GM18502 (cell line): ENCODE data around the gene SERINC5.

Experiments used
- ATAC-seq: cut with Tn5 transposase; IDR thresholded peaks from one replicate; pipeline ENCODE4 v1.9.1; 2021; ENCODE audit warnings: mild to moderate bottlenecking; ENCODE audit not compliant: unreplicated experiment, poor library complexity

SERINC5 gene

DNA sequence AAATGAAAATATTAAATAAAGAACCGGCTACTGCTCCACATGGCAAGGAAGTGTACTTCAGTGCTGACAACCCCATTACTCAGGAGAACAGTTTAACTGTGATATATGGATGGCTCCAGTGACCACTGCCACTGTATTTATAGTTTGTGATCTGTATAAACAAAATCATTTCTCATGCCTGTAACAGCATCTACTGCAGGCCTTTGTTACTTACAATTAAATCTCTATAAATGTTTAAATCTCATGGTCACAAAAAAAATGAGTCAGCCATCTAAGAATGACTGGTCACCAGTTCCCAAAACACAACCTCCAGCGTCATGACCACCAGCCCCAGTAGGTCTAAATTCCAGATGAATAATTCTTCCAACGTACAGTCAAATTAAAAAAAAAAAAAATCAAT lies 24.6 kb downstream of the SERINC5 start:
- no peak for ATAC-seq

DNA sequence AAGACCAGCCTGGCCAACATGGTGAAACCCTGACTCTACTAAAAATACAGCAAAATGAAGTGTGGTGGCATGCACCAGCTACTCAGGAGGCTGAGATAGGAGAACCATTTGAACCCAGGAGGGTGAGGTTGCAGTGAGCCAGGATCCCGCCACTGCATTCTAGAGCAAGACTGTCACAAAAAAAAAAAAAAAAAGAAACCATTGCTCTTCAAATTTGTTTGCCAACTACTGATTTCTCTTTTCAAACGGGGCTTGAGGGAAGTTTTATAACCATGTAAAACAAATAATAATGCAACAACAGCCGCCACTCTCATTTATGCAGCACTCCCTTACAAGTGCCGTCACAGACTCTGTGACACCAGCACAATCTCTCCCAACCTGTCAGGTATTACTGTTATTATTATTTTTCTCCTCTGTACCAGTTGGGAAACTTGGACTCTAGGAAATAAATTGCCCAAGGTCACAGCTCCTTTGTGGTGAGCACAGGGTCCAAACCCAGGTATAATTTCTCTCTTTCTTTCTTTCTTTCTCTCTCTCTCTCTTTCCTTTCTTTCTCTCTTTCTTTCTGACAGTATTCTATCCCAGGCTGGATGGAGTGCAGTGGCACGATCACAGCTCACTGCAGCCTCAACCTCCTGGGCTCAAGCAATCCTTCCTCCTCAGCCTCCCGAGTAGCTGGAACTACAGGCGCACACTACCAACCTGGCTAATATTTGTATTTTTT lies 25.4 kb downstream of the SERINC5 start:
- no peak for ATAC-seq

DNA sequence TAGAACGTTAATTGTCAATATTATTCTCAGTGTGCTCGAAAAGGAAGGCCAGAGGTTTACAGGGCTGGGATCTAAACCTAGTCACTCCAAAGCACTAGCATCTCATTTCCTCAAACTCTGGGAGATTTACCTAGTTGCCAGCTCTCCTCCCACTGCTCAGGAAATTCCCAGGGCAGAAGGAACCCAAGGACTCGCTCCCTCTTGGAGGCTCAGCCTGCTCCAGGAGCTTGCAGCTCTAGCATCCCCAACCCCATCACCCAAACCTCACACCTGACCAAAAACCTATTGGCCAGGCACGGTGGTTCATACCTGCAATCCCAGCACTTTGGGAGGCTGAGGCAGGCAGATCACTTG lies 26.0 kb downstream of the SERINC5 start:
- no peak for ATAC-seq

DNA sequence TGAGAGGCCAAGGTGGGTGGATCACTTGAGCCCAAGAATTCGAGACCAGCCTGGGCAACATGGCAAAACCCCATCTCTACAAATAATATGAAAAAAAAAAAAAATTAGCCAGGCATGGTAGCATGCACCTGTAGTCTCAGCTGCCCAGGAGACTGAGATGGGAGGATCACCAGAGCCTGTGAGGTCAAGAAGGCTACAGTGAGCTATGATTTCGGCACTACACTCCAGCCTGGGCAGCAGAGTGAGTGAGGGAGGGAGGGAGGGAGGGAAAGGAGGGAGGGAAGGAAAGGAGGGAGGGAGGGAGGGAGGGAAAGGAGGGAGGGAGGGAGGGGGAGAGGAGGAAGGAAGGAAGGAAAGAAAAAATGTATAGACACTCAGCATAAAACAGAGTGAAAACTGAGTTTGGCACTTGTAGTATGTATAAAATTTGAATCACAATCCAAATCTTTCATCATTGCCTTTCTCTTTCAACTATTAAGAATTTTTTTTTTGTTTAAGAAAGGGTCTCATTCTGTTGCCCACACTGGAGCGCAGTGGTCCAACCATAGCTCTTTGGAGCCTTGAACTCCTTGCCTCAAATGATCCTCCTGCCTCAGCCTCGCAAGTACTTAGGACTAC lies 27.8 kb downstream of the SERINC5 start:
- ATAC-seq = no peak

DNA sequence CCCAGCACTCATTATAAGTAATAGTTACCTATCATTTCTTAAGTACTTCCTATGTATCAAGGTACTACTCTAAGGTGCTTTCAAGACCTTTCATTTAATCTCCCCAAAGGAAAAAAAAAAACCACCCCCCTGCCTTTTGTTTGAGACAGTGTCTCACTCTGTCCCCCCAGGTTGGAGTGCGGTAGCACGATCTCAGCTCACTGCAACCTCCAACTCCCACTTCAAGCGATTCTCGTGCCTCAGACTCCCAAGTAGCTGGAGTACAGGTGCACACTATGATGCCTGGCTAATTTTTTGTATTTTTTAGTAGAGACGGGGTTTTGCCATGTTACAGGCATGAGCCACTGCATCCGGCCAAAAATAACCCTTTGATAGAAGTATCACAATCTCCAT lies 29.9 kb downstream of the SERINC5 start:
- ATAC-seq = no peak

DNA sequence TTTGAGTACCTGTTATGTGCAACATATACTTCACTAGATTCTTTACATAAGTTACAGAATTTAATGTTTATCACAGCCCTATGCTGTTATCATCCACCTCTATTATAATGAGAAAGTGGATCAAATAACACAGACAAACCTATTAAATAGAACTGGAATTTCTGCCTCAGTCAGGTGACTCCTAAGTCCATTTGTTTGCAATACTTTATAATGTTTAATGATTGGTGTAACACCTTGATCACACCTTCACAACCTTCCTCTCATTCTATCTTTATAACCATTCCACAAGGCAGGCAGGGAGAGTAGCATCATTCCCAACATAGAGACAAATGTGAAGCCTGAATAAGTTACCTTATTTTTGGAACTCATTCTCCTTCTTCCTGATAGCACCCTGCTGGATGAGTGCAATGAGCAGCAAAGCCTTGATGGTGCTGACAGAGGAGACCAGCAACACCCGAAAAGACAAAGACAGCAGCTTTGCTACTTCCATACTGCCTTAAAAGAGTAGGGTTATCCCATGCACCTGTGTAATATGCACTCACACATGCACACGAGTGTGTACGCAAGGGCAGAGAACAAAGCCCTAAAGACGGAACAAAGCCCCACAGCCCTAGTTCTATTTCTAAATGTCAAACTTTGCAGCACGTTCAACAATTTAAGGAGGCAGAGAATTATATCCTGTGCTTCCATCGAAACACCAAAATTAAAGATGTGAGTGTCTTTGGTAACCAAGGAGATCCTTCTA lies 30.5 kb downstream of the SERINC5 start:
- no peak for ATAC-seq

DNA sequence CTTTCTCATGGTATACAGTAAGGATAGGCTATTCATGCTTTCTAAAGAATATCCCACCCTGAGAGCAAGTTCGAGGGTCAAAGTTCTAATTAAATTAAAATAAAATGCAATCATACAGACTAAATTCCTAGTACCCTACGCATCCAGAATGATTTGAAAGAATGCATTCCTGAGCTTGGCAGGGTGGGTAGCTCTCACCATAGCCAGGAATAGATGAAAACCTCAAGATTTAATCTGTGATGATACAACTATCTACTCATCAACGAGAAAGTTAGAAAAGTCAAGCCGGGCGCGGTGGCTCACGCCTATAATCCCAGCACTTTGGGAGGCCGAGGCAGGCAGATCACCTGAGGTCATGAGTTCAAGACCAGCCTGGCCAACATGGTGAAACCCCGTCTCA lies 32.3 kb downstream of the SERINC5 start:
- no peak for ATAC-seq

DNA sequence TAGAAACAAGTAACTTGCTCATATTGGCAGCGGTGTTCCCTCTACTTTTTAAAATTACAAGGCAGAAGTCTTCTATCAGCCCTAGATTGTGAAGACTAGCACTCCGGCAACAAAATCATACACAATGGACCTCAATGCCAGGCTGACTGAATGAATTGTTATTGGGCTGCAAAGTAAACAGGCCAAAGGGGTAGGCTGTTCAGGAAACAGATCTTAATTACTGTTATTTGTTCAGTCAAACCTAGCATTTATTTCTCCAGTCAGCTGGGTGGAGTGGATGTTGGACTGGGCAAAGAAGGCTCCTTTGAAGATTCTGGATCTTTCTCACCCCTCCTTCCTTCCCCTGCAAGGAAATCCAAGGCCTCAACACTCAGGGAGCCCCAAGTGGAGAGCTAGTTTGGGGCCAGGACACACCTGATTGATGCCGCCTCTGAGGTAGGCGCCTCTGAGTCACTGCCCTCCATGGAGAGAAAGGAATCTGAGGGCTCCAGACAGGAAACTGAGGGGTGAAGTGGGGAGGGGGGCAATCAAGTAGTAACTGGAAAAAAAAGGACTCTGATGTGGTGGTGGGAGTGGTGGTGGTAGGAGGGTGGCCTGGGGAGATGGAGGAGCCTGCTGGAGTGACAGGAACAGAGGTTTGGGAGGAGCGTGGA lies 35.5 kb downstream of the SERINC5 start:
- ATAC-seq = no peak

DNA sequence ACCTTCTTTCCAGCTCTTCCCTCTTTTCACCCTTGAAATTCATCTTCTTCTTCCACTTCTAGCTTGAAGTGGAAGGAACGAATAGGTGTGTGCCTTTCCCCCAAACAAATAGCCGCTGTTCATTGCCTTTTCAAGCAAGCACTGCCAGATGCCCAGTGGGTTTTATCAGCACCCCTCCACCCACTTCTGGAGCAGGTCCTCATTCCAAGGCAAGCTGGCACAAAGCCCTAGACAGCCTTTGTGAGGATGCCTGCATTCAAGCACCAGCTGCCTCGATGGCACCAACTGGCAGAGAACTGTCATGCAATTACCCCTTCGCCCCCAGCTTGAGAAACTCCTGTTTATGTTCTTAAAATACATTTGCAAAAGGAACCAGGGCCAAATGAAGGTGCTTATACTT lies 36.5 kb downstream of the SERINC5 start:
- no peak for ATAC-seq

DNA sequence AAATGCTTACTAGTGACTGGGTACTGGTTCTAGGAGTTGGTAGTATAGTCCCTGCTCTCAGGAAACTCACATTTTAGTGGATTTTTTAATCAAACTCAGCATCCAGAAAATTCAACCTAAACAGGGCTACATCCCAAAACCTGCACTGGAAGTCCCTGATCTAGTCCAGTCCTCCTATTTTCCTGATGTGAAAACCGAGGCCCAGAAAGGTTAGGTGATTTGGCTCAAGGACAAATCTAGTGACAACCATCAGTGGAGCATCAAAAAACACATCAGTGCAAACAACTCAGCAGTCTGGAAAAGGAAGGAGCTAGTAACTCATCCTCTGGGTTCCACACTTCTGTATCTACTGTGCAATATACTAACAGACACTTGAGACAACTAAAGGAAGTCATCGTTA lies 38.2 kb downstream of the SERINC5 start:
- ATAC-seq = no peak

DNA sequence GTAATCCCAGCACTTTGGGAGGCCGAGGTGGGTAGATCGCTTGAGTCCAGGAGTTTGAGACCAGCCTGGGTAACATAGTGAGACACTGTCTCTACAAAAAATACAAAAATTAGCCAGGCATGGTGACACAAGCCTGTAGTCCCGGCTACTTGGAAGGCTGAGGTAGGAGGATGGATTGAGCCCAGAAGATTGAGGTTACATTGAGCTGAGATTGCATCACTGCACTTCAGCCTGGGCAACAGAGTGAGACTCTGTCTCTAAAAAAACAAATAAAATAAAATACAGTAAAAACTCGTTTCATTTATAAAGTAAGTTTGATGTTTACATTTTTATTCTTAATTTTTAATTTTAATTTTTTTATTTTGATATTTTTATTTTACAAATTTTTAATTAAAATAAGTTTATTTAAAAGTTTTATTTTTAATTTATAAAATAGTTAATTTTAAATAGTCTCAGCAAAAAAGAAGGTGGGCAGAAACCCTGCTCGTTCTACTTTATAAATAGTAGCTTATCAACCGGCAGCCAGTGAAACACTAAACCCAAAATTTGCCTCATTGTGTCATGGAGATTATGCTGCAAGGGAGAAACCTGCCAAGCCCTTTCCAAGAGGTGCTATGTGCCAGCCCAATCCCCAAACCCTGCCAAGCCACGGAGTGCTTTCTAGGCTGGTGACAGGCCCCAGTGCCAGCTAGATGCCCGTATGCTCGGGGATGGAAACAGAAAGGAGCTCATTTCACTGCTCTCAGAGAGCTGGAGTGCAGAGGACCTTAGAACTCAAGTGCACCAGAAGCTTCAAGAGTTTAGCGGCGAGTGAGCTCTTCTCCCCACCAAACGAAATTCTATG lies 38.9 kb downstream of the SERINC5 start:
- no peak for ATAC-seq

DNA sequence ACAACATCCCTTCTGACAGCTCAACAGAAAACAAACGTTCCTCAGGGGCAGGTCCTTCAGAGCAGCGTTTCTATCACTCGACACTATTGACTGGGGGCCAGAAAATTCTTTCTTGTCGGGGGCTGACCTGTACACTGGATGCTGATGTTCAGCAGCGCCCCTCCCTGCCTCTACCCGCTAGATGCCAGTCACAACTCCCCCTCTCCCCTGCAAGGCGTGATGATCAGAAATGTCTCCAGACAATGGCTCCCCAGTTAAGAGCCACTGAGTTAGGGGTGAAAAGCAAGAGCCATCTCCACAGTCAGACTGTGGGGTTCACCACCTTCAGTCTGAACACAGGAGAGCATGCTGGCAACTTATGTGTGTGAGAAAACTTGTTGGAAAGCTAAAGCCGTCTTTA lies 39.8 kb downstream of the SERINC5 start:
- ATAC-seq = no peak

DNA sequence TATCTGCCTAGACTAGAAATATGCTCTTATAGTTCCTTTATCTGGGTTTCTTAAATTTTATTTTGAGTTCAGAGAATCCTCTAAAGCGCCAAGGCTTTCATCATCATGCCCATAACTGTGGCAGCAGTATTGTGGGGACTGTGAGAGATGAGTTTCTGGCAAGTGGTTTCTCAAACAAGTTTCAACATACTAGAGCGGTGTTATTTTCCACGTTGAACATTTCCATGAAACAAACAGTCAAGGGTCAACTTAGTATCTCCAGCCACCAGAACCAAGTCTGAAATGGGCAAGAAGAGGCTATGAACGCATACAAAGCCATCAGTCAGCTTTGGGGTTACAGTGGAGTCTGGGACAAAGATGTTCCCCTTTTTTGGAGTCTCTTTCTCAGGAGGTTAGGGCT lies 40.3 kb downstream of the SERINC5 start:
- ATAC-seq = no peak

DNA sequence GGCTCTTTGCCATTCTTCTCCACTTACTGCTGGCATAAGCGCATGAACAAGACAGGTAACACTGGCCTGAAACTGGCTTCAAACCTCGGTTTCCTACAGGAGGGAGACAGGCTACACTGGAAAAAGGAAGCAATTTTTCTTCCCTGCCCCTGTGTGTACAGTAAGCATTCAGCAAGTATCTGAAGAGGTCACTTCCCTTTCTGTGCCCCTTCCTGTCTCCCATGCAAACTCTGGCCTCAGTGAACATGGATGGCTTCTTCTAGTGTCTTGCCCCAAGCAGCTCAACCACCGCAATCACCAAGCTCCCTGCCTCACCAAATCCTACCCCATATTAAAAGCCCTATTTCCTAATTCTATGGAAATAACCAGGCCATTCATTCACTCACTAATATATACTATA lies 42.4 kb downstream of the SERINC5 start:
- no peak for ATAC-seq

DNA sequence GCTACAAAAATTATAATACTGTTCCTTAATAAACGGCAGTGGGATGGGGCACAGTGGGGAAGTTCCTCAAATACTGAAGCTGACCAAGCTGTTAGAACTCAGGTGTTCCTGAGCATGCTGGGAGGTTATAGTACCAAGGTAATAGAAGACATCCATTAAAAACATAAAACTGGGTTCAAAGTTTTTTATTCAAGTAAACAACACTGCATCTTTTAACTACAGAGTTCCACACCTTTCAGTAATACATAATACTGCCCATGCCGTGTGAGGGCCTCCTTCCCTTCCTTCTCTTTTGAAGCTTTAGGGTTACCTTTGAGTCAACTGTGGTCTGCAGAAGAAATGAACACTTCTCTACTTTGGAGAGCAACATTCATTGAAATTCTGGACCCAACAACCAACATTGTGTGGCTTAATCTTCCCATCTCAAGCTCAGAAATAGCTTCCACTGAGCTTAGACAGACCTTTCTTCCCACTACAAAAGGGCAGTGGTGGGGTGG lies 43.6 kb downstream of the SERINC5 start:
- ATAC-seq = no peak

DNA sequence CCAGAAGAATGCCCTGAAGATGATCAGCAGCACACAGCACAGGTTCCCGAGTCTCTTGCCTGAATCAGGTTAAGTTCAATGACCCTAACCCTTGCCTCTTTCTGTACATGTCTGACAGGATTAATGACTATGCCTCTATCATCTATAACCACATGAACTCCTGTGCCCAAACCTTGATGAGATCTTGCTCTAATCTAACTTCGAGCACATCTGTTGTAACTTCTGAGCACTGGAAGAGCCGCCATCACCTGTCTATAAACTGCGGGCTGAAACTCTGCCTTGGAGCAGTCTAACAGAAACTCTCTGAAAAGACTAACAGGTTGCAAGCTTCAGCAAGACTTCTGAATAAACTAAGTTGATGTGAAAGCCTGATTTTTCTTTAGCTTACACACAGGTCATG lies 44.5 kb downstream of the SERINC5 start:
- ATAC-seq = no peak

DNA sequence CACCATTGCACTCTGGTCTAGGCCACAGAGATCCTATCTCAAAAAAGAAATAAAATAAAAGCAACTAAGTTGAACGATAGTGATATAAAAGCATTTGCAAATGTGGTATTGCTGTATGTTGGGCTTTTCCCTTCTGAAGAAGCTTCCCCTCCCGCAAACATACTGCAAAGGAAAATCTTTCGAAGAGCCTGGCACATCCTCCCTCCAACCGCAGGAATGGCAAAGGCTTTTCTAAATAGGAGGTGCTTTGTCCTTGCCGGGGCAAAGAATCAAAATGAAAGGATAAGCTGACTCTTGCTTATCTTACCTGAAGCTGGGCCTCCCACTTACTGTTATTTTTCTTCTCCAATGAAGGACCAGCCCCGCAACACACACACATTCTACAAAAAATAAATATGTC lies 45.8 kb downstream of the SERINC5 start:
- no peak for ATAC-seq

DNA sequence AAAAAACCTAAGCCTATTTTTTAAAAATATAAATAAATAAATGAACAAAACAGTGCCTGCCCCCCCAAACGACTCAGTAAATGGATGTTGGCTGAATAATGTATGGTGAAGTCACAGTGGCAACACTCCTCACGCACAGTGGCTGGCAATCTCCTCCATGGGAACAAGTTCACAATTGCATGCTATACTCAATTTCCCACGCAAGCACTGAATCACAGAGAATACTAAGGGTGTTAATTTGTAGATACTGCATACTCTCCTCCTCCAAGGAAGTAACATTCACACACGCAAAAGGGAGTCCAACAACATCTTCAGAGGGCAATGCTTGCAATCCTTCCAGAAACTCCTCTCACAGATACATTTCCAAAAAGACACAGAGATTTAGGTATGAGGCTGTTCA lies 47.5 kb downstream of the SERINC5 start:
- no peak for ATAC-seq

DNA sequence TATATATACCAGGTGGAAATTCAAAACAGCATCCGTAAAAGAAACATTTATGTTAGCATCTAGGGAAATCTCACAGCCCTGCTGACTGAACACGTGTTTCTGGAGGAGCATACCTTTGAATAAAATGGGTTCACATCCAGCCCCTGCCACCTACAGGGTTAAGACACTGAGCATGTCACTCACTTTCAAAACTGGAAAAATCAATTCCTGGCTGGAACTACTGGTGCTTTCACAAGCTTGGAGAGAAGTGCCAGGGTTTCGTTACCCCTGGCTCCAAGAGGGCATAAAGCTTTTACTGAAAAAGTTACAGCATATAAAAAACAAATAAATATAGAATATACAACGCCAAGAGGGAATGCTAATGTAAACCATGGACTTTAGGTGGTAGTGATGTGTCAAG lies 48.0 kb downstream of the SERINC5 start:
- ATAC-seq = no peak

DNA sequence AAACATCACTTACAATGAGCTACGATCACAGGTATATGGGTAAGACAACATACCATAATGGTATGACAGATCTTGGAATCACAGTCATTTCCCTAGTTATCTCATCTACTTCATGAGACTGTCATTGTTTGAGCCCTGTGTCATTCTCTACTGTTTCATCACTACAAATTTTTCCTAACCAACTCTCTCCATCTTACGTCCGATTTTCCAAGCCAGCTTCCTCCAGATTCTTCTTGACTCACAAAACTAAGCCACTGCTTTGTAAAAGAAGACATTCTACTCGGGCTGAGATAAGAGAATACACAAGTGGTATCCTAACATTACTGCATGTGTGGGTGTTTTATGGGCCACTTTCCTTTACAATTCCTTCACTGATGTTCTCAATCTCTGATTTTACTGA lies 49.6 kb downstream of the SERINC5 start:
- ATAC-seq = no peak
